GM18867 (cell line): ENCODE data around the gene CTSH.
"Not testable (repeated sequence)": the region's sequence is repeated elsewhere in the genome, so short reads cannot be mapped to it uniquely, and the experiment has no call there.

Experiments used
- ATAC-seq: cut with Tn5 transposase; IDR thresholded peaks from one replicate; pipeline ENCODE4 v1.9.1; 2021; ENCODE audit warnings: mild to moderate bottlenecking, moderate library complexity; ENCODE audit not compliant: unreplicated experiment

CTSH gene

GRCh38 chr15:78898540-78898939 is 46.3 kb downstream of the CTSH start:
- ATAC-seq: no peak

DNA sequence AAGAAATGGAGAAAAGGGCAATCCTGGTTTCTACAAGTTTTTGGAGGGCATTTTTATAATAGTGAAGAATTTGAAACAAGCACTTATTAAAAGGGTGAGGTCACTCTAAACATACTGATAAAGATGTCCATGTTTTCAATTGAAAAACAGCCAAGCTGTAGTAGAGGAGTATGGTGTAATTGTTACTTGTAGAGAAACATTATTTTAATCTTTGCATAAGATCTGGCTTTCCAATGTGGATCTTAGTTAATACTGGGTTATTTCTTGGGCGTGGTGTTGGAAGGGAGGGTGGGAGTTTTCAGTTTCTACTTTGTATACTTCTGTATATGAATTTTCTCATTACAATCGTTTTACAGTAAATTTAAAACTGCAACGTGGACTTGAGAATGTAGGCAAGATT is 49.4 kb downstream of the CTSH start:
- ATAC-seq: no peak

GRCh38 chr15:78893538-78893937 is 51.3 kb downstream of the CTSH start:
- no peak for ATAC-seq

DNA sequence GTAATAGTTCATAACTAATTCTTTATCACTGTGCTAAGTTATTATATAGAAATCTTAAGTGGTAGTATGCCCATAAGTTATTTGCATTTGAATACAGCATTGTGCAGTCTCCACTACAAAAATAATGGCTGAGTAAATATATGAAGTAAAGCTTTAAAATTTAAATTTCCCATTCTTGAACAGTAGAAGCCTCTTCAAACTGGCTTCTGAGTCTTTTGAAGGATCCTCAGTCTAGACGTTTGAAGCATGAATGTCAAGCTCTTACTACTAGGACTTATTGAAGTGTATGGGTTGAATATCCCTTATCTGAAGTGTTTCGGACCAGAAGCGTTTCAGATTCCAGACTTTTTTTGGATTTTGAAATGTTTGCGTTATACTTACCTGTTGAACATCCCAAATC is 55.8 kb downstream of the CTSH start:
- no peak for ATAC-seq

- no peak for ATAC-seq
Observed at GRCh38 chr15:78881681-78882080, 63.2 kb downstream of the CTSH start.

- no peak for ATAC-seq
Observed at GRCh38 chr15:78880813-78881212, 64.0 kb downstream of the CTSH start.

- no peak for ATAC-seq
Observed at GRCh38 chr15:78880242-78880533, 64.7 kb downstream of the CTSH start.

DNA sequence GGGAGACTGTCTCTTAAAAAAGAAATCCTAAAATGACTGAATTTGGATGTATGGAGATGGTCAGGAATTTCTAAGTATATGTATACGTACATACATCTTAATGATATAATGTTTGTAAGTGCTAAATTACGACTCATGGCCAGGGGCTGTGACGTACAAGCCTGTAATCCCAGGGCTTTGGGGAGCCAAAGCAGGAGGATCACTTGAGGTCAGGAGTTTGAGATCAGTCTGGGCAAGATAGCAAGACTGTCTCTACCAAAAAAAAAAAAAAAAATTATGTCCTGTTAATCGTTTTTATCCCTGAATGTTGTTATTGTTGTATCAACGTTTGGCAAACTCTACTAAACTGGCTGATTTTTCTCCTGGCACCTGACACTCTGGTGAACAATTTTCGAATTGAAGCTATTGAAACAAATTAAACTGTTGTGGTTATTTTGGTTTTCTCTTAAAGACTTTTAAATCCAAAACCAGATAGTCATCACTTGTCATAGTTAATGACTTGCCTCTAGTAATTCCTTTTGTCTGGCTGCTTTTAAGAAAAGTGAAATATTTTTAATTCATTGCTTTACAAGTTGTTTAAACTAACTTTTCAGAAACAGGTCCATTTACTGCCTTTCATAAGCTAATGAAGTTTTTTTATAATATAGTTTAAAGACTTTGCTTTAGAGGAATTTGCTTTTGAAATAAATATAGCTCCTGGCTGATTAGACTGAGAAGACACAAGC is 65.2 kb downstream of the CTSH start:
- no peak for ATAC-seq

- no peak for ATAC-seq
Observed at GRCh38 chr15:78878356-78878755, 66.5 kb downstream of the CTSH start.

- not testable (repeated sequence) for ATAC-seq
Observed at GRCh38 chr15:78876954-78877353, 67.9 kb downstream of the CTSH start.

GRCh38 chr15:78875107-78875914 is 69.5 kb downstream of the CTSH start:
- no peak for ATAC-seq

- no peak for ATAC-seq
Observed at GRCh38 chr15:78873793-78874765, 70.8 kb downstream of the CTSH start.

- peak; percentile 69 for ATAC-seq
Observed at GRCh38 chr15:78872972-78873792, 71.7 kb downstream of the CTSH start.

DNA sequence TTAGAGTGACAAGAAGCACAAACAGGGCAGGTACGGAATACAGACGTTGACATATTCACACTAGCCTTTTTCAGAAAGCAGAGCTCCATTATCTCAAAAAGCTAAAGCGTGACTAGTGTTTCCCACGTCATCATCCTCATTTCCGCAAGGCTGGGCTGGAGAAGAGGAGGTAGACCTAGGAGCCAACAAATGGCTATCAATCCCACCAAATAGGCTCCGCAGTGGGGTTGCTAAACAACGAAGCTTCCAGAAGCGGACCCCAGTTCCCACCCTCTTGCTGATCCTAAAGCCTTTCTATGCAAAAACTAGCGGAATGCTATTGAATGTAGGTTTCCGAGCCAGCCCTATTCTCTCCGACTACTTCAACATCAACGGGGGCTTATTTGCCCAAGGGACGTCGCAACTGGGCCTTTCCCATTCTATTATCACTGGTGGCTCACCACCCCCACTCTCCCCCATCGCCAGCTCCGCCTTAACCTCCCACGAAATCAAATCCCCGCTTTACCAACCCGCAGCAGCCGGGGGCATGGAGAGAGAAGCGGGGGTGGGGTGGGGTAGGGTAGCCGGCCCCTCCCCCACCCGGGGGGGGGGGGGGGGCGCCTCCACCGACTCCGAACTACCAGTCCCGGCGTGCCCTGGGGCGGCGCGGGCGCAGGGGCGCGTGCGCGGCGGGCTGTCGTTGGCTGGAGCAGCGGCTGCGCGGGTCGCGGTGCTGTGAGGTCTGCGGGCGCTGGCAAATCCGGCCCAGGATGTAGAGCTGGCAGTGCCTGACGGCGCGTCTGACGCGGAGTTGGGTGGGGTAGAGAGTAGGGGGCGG is 72.5 kb downstream of the CTSH start, which contains the start of gene MORF4L1:
TSS of gene MORF4L1 (plus strand) at position 736 of the 817 bp plus-strand sequence. CDS start 128 bp downstream, outside the sequence.
- ATAC-seq: peak; percentile 79

DNA sequence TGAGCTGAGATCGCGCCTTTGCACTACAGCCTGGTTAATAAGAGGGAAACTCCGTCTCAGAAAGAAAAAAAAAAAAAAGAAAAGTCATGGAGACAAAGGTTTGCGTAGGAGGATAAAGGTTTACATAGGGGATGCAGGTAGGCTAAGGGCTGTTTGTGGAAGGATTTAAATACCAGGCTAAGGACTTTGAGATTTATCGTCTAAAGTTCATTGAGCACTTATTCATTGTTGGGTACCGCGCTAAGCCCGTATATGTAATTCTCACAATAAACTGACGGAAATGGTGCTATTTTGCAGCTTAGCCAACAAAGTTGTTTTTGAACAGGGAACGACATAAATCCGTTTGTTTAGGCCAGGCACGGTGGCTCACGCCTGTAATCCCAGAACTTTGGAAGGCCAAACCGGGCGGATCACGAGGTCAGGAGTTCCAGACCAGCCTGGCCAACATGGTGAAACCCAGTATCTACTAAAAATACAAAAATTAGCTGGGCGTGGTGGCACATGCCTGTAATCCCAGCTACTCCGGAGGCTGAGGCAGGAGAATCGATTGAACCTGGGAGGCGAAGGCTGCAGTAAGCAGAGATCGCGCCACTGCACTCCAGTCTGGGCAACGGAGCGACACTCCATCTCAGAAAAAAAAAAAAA is 73.2 kb downstream of the CTSH start:
- not testable (repeated sequence) for ATAC-seq
